Measurements from ENCODE around the gene CYP4F3. TPM values are rescaled to one million over a fixed set of nuclear protein-coding genes. Genes with fewer than 3 reads are reported as not detected.
A peak's percentile ranks its signal among the peaks of the same experiment; 100 is the strongest.

The CYP4F3 gene
- total and polyA plus RNA-seq, 2 of the 13 experiments (the other 11 are each of a cell fraction or from before 2014, with no cell fraction given): 17.8 to 22.8 TPM

GRCh38 chr19:15631817-15632216 is 8.9 kb upstream of the CYP4F3 start (continued):
- TF ChIP-seq ZBTB39 (CRISPR knock-in tag; IDR thresholded peaks at IDR 0.05) (no peak), ZNF20 (CRISPR knock-in tag; IDR thresholded peaks at IDR 0.05) (no peak), CEBPG (CRISPR knock-in tag; IDR thresholded peaks at IDR 0.05) (no peak), RORA (CRISPR knock-in tag; IDR thresholded peaks at IDR 0.05) (no peak), IKZF5 (CRISPR knock-in tag; IDR thresholded peaks at IDR 0.05) (peak; percentile 47; the same call in 1 of the 2 replicates), KDM3A (CRISPR knock-in tag; IDR thresholded peaks at IDR 0.05; ENCODE audit: low read depth) (no peak), KLF6 (CRISPR knock-in tag; IDR thresholded peaks at IDR 0.05) (peak; percentile 86), EZH2 (conservative IDR thresholded peaks at IDR 0.05; ENCODE audit: low read depth, low read length) (no peak), MXD3 (CRISPR knock-in tag; IDR thresholded peaks at IDR 0.05) (peak; percentile 57; the same call in 1 of the 2 replicates), THAP11 (CRISPR knock-in tag; IDR thresholded peaks at IDR 0.05) (0 out of 2 replicates have a peak, but pooled peaks have one; percentile 32), SMAD1 (CRISPR knock-in tag; IDR thresholded peaks at IDR 0.05; ENCODE audit: borderline replicate concordance, low read depth) (no peak), ZFAT (CRISPR knock-in tag; conservative IDR thresholded peaks at IDR 0.05) (0 out of 2 replicates have a peak, but pooled peaks have one; percentile 42), HMG20B (CRISPR knock-in tag; conservative IDR thresholded peaks at IDR 0.05) (no peak), U2AF1 (optimal IDR thresholded peaks at IDR 0.05; ENCODE audit: low read depth, low read length) (no peak), USF2 (IDR thresholded peaks at IDR 0.05; ENCODE audit: low read depth, low read length) (no peak), USF2 (CRISPR knock-in tag; IDR thresholded peaks at IDR 0.05; ENCODE audit: borderline replicate concordance) (no peak), ARNT2 (CRISPR knock-in tag; IDR thresholded peaks at IDR 0.05; ENCODE audit: low read depth) (peak; percentile 67; the same call in 1 of the 2 replicates), HNRNPH1 (optimal IDR thresholded peaks at IDR 0.05; ENCODE audit: low read depth, low read length) (no peak), HNRNPUL1 (IDR thresholded peaks at IDR 0.05; ENCODE audit: low read depth, low read length) (no peak), MBD4 (IDR thresholded peaks at IDR 0.05; ENCODE audit: borderline replicate concordance, low read length) (no peak), ZSCAN25 (CRISPR knock-in tag; IDR thresholded peaks at IDR 0.05) (no peak)
- TF ChIP-seq, protein P1, sequence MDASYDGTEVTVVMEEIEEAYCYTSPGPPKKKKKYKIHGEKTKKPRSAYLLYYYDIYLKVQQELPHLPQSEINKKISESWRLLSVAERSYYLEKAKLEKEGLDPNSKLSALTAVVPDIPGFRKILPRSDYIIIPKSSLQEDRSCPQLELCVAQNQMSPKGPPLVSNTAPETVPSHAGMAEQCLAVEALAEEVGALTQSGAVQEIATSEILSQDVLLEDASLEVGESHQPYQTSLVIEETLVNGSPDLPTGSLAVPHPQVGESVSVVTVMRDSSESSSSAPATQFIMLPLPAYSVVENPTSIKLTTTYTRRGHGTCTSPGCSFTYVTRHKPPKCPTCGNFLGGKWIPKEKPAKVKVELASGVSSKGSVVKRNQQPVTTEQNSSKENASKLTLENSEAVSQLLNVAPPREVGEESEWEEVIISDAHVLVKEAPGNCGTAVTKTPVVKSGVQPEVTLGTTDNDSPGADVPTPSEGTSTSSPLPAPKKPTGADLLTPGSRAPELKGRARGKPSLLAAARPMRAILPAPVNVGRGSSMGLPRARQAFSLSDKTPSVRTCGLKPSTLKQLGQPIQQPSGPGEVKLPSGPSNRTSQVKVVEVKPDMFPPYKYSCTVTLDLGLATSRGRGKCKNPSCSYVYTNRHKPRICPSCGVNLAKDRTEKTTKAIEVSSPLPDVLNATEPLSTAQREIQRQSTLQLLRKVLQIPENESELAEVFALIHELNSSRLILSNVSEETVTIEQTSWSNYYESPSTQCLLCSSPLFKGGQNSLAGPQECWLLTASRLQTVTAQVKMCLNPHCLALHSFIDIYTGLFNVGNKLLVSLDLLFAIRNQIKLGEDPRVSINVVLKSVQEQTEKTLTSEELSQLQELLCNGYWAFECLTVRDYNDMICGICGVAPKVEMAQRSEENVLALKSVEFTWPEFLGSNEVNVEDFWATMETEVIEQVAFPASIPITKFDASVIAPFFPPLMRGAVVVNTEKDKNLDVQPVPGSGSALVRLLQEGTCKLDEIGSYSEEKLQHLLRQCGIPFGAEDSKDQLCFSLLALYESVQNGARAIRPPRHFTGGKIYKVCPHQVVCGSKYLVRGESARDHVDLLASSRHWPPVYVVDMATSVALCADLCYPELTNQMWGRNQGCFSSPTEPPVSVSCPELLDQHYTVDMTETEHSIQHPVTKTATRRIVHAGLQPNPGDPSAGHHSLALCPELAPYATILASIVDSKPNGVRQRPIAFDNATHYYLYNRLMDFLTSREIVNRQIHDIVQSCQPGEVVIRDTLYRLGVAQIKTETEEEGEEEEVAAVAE (CRISPR knock-in tag; IDR thresholded peaks at IDR 0.05; ENCODE audit: borderline replicate concordance): peak; percentile 77; the same call in 1 of the 2 replicates

Data from HepG2 (cell line).